ENCODE results near the gene GGACT.

GGACT gene

GRCh38 chr13:100546713-100547405 is 41.7 kb downstream of the GGACT start:
- ATAC-seq, result no peak

GRCh38 chr13:100545684-100546061 is 42.9 kb downstream of the GGACT start:
- ATAC-seq, result no peak

- ATAC-seq, result no peak
These were observed 43.5 kb downstream of the GGACT start for GRCh38 chr13:100544866-100545683.

GRCh38 chr13:100543872-100544602 is 44.6 kb downstream of the GGACT start:
- ATAC-seq, result no peak

- peak; percentile 46 to 64 for ATAC-seq
These were observed 45.8 kb downstream of the GGACT start for GRCh38 chr13:100542826-100543156.

- ATAC-seq, result no peak
These were observed 46.4 kb downstream of the GGACT start for GRCh38 chr13:100541897-100542825.

GRCh38 chr13:100540621-100541020 is 48.0 kb downstream of the GGACT start:
- no peak for ATAC-seq

GRCh38 chr13:100537951-100538462 is 50.6 kb downstream of the GGACT start:
- ATAC-seq, result no peak

GRCh38 chr13:100537486-100537885 is 51.1 kb downstream of the GGACT start:
- ATAC-seq, result no peak

- ATAC-seq, result no peak
These were observed 51.9 kb downstream of the GGACT start for GRCh38 chr13:100536643-100537180.

- no peak for ATAC-seq
These were observed 53.0 kb downstream of the GGACT start for GRCh38 chr13:100535426-100536135.

GRCh38 chr13:100534911-100535310 is 53.7 kb downstream of the GGACT start:
- ATAC-seq, result no peak

GRCh38 chr13:100534147-100534843 is 54.3 kb downstream of the GGACT start:
- no peak for ATAC-seq

GRCh38 chr13:100533588-100534041 is 55.0 kb downstream of the GGACT start:
- ATAC-seq, result no peak

GRCh38 chr13:100532836-100533435 is 55.7 kb downstream of the GGACT start:
- ATAC-seq, result no peak

- no peak for ATAC-seq
These were observed 56.4 kb downstream of the GGACT start for GRCh38 chr13:100532090-100532766.

- no peak for ATAC-seq
These were observed 57.8 kb downstream of the GGACT start for GRCh38 chr13:100530671-100531213.

- no peak for ATAC-seq
These were observed 58.8 kb downstream of the GGACT start for GRCh38 chr13:100529666-100530377.

GRCh38 chr13:100528820-100529219 is 59.8 kb downstream of the GGACT start:
- ATAC-seq, result no peak

All from activated CD4-positive, CD25-positive, alpha-beta regulatory T cell treated with anti-CD3 and anti-CD28 coated beads, Interleukin-2, amount 50 U/mL, for 24 hours (primary cell).